B cell (primary cell): Measurements from ENCODE around the gene PDE4B.

ENCODE experiments used
- EZH2 ChIP-seq: IDR thresholded peaks from 2 replicates; pipeline ENCODE4 v1.6.1; 2012; ENCODE audit warnings: borderline replicate concordance, low read depth, mild to moderate bottlenecking, moderate library complexity, low read length; ENCODE audit not compliant: insufficient read depth, poor library complexity, severe bottlenecking
- TF ChIP-seq, protein P1 (sequence below): fragments of 200-600 bp; IDR thresholded peaks from one replicate; pipeline ENCODE4 v1.8.0; 2022; ENCODE audit warnings: antibody characterized with exemption, mild to moderate bottlenecking

DNA sequence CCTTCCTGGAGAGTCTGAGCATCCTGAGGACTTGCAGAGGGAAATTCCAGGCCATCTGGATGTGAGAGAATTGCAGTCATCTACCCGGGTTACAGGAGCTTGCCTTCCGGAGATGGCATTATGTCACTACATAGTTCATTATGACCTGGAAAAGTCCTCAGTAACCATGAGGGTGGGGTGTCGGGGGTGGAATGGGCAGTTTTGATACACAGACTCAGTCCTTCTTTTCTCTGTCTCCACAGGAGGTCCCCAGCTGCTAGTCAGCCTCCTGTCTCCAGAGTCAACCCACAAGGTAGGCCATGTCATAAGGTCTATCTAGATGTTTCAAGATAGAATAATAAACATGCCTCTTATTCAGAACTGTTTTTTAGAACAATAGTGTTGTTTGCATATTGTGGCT is 473.1 kb downstream of the PDE4B start:
- TF ChIP-seq, protein P1, sequence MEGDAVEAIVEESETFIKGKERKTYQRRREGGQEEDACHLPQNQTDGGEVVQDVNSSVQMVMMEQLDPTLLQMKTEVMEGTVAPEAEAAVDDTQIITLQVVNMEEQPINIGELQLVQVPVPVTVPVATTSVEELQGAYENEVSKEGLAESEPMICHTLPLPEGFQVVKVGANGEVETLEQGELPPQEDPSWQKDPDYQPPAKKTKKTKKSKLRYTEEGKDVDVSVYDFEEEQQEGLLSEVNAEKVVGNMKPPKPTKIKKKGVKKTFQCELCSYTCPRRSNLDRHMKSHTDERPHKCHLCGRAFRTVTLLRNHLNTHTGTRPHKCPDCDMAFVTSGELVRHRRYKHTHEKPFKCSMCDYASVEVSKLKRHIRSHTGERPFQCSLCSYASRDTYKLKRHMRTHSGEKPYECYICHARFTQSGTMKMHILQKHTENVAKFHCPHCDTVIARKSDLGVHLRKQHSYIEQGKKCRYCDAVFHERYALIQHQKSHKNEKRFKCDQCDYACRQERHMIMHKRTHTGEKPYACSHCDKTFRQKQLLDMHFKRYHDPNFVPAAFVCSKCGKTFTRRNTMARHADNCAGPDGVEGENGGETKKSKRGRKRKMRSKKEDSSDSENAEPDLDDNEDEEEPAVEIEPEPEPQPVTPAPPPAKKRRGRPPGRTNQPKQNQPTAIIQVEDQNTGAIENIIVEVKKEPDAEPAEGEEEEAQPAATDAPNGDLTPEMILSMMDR: no peak
- no peak for TF ChIP-seq EZH2
